Fibroblast of lung (primary cell): ENCODE measurements around the gene NFATC2.

Source experiments
- EZH2 ChIP-seq: IDR thresholded peaks from 2 replicates; pipeline ENCODE4 v1.5.1; 2012; ENCODE audit warnings: low read length, control low read depth, mild to moderate bottlenecking; ENCODE audit errors: missing control alignments
- TF ChIP-seq, protein P1 (sequence below), 2 donors: IDR thresholded peaks in 1 of 2; conservative IDR thresholded peaks in 1 of 2; 1 replicate in 1 of 2; 2 replicates in 1 of 2; pipeline ENCODE4 v1.5.1; 2011 to 2012; ENCODE audit warnings: low read length in 2 of 2, control low read depth in 1 of 2, inconsistent platforms in 1 of 2, low read depth in 1 of 2, mild to moderate bottlenecking in 1 of 2

DNA sequence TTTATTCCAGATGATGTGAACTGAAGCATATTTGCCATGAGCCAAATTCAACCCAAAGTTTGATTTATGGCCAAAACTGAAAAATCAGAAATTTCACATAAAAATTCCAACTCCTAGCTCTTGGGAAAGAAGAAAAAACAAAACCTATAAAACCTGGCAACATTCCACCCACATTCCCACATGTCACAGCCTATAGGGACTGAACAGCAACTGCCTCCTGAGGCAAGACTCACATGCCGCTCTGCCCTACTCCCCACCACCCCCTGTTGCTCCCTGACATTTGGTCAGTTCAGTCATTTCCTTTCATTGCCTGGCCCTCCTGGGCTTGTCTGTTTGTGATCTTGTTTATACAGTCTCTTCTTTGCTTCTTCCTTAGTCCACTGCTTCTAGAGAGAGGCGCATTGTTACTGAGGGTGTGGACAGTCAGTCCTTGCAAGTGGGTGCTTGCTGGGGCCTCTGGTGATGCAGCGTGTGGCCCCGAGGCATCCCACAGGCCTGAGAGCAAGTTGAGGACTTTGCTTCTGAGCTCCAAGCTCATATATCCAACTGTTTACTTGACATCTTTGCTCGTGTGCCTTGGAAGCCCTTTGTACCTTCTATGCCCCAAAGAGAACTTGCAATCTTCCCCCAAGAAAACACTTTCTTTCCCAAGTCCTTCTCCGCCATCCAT lies 31.4 kb downstream of the NFATC2 start:
- TF ChIP-seq, protein P1, sequence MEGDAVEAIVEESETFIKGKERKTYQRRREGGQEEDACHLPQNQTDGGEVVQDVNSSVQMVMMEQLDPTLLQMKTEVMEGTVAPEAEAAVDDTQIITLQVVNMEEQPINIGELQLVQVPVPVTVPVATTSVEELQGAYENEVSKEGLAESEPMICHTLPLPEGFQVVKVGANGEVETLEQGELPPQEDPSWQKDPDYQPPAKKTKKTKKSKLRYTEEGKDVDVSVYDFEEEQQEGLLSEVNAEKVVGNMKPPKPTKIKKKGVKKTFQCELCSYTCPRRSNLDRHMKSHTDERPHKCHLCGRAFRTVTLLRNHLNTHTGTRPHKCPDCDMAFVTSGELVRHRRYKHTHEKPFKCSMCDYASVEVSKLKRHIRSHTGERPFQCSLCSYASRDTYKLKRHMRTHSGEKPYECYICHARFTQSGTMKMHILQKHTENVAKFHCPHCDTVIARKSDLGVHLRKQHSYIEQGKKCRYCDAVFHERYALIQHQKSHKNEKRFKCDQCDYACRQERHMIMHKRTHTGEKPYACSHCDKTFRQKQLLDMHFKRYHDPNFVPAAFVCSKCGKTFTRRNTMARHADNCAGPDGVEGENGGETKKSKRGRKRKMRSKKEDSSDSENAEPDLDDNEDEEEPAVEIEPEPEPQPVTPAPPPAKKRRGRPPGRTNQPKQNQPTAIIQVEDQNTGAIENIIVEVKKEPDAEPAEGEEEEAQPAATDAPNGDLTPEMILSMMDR (conservative IDR thresholded peaks at IDR 0.05 in 1 of 2, IDR thresholded peaks at IDR 0.05 in 1 of 2; ENCODE audit: low read depth in 1 of 2, low read length in 2 of 2): no peak
- no peak for TF ChIP-seq EZH2
